Measurements from ENCODE around the gene SNX5. TPM values are rescaled to one million over a fixed set of nuclear protein-coding genes. Genes with fewer than 3 reads are reported as not detected.

Gene SNX5
- total and polyA plus RNA-seq, 2 of the 13 experiments (the other 11 are each of a cell fraction or from before 2014, with no cell fraction given), result 664 to 1,040 TPM

DNA sequence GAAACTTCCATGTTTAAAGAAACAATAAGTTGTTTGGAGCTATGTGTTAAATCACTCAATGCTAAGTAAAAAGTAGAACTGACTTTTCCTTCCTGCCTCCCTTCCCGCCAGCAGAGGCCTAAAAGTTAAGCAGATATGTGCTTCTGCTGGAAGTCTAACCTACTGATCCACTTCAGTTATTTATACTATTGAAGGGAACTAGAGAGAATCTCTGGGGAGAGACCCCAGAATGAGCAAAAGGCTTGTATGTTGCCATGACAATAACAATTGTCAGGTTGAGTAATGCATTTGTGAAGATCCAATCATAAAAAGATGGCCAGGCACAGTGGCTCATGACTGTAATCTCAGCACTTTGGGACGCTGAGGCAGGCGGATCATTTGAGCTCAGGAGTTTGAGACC lies 25.0 kb upstream of the SNX5 start (continued):
- no peak for TF ChIP-seq ZFX (CRISPR knock-in tag; IDR thresholded peaks at IDR 0.05; ENCODE audit: low read depth)
- no peak for TF ChIP-seq ISL2 (CRISPR knock-in tag; IDR thresholded peaks at IDR 0.05)

- WGBS (ENCODE audit: low lambda C conversion rate), result 83% methylated on average over 5 of the region's 5 CpGs
- no peak overlapping the region for H3K4me3 ChIP-seq (replicated peaks in 1 of 3; ENCODE audit: insufficient read depth in 1 of 3, low read depth in 2 of 3, low read length in 3 of 3)
- no peak overlapping the region for H3K4me2 ChIP-seq (ENCODE audit: low read depth, low read length)
- H3K9me3 ChIP-seq (ENCODE audit: low read length), result no peaks in the 10 kb centered on the region
- no TSS peak for BruUV-seq (replicated peaks)
- ChIA-PET POLR2A (no interaction called here), CTCF (ENCODE audit: low intra/inter-chr PET ratio, low total read pairs) (no interaction called here)
- DNase-seq (ENCODE audit: low spot score), result no peak
- no peak overlapping the region for H3K9ac ChIP-seq (ENCODE audit: insufficient read depth, low read depth, low read length)
- peaks cover 5% of the 10 kb centered on the region for H3K79me2 ChIP-seq (ENCODE audit: insufficient read depth, low read length)
- peaks cover 23% of the 10 kb centered on the region for H3K4me1 ChIP-seq (ENCODE audit: insufficient read depth, low read length)
- H4K20me1 ChIP-seq (ENCODE audit: insufficient read depth, low read length), result no peaks in the 10 kb centered on the region
- FAIRE-seq, result no peak
- ATAC-seq, result no peak
- in situ Hi-C loops (cut with HindIII; ENCODE audit: extremely low pct_ligation_motif_present, low pct_unique_long_range_greater_than_20kb), result no loop called here
- no peak overlapping the region for H2AFZ ChIP-seq (ENCODE audit: low read length)
- H3K36me3 ChIP-seq (replicated peaks in 1 of 2; ENCODE audit: control insufficient read depth in 1 of 2, insufficient read depth in 2 of 2, low read length in 2 of 2), result peaks cover 11 to 28% of the 10 kb centered on the region in 2 experiments
- H3K27ac ChIP-seq (ENCODE audit: extremely low read length, insufficient read depth, low read length), result no peak overlapping the region
- H3K27me3 ChIP-seq (ENCODE audit: control insufficient read depth in 1 of 2, insufficient read depth in 2 of 2, low read length in 2 of 2), result peaks cover 2 to 7% of the 10 kb centered on the region in 2 experiments; a peak in 1 of 5 replicates
- intact Hi-C loops (cut with micrococcal nuclease; ENCODE audit: unreplicated experiment), result no loop called here
- TF ChIP-seq THAP11 (CRISPR knock-in tag; IDR thresholded peaks at IDR 0.05) (no peak), FOXP1 (IDR thresholded peaks at IDR 0.05) (no peak), FOXP1 (CRISPR knock-in tag; IDR thresholded peaks at IDR 0.05) (0 out of 2 replicates have a peak, but pooled peaks have one; percentile 13), ZNF670 (CRISPR knock-in tag; IDR thresholded peaks at IDR 0.05; ENCODE audit: borderline replicate concordance) (no peak), HOXA5 (CRISPR knock-in tag; IDR thresholded peaks at IDR 0.05) (no peak), TCF12 (IDR thresholded peaks at IDR 0.05) (no peak), TCF12 (CRISPR knock-in tag; IDR thresholded peaks at IDR 0.05) (no peak), NR2F6 (IDR thresholded peaks at IDR 0.05) (no peak; the same call in 1 of the 2 replicates), NR2F6 (CRISPR knock-in tag; IDR thresholded peaks at IDR 0.05) (peak; percentile 32; the same call in 1 of the 2 replicates), ZNF570 (CRISPR knock-in tag; IDR thresholded peaks at IDR 0.05; ENCODE audit: borderline replicate concordance) (no peak), ZBTB40 (IDR thresholded peaks at IDR 0.05) (no peak), ZBTB40 (CRISPR knock-in tag; IDR thresholded peaks at IDR 0.05) (no peak), ZNF263 (CRISPR knock-in tag; IDR thresholded peaks at IDR 0.05) (no peak), NR2F1 (CRISPR knock-in tag; IDR thresholded peaks at IDR 0.05) (peak in 1 of 2 experiments; percentile 59; a peak in 2 of 4 replicates)
- TF ChIP-seq, protein P1, sequence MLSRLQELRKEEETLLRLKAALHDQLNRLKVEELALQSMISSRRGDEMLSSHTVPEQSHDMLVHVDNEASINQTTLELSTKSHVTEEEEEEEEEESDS (CRISPR knock-in tag; IDR thresholded peaks at IDR 0.05; ENCODE audit: borderline replicate concordance), result no peak
These were observed 24.4 kb upstream of the SNX5 start for GRCh38 chr20:17992847-17993513.
